CD4-positive, alpha-beta T cell (primary cell): ENCODE results near the gene USP32. TPM values are rescaled to one million over a fixed set of nuclear protein-coding genes. Genes with fewer than 3 reads are reported as not detected.

Source experiments
- ATAC-seq: fragments of 200-7000 bp; cut with Tn5 transposase; one replicate; pipeline ENCODE4 v1.10.0; 2022; ENCODE audit warnings: mild to moderate bottlenecking; ENCODE audit not compliant: poor library complexity
- CTCF ChIA-PET: fragments of 350-600 bp; sonication (Branson Sonifier 250); formaldehyde crosslinking; loops from one replicate; lab custom pipeline; 2021; ENCODE audit warnings: antibody characterized with exemption, inconsistent platforms; lab: Charles Lee
- POLR2A ChIA-PET: fragments of 350-600 bp; sonication (Branson Sonifier 250); formaldehyde crosslinking; loops from one replicate; lab custom pipeline; 2021; ENCODE audit warnings: antibody characterized with exemption, inconsistent platforms; lab: Charles Lee
- DNase-seq, 14 experiments: peaks; one replicate each; pipeline ENCODE4 v3.0.0-alpha.2; 2013 to 2020; ENCODE audit warnings: mixed read lengths in 2 of 14
- H3K27ac ChIP-seq, 2 donors: one replicate each; pipeline versions ENCODE4 v1.5.1 to v1.7.0; 2013; ENCODE audit warnings: low read length in 2 of 2, low read depth in 1 of 2, mild to moderate bottlenecking in 1 of 2
- H3K27me3 ChIP-seq, 2 experiments: 1 replicate in 1 of 2; 2 replicates in 1 of 2; pipeline versions ENCODE4 v1.6.1 to v1.7.0; 2013; ENCODE audit warnings: low read length in 2 of 2, control low read depth in 1 of 2, mild to moderate bottlenecking in 1 of 2, moderate library complexity in 1 of 2; ENCODE audit not compliant: insufficient read depth in 2 of 2, control insufficient read depth in 1 of 2
- H3K36me3 ChIP-seq: one replicate; pipeline ENCODE4 v1.6.1; 2013; ENCODE audit warnings: low read length, control low read depth; ENCODE audit not compliant: insufficient read depth
- H3K4me1 ChIP-seq: one replicate; pipeline ENCODE4 v1.6.1; 2013; ENCODE audit warnings: low read length, control low read depth; ENCODE audit not compliant: insufficient read depth
- H3K4me3 ChIP-seq: one replicate; pipeline ENCODE4 v1.5.1; 2013; ENCODE audit warnings: mild to moderate bottlenecking, low read length, moderate library complexity
- H3K9me3 ChIP-seq, 2 experiments: 1 replicate in 1 of 2; 2 replicates in 1 of 2; pipeline versions ENCODE4 v1.6.1 to v1.7.0; 2013; ENCODE audit warnings: low read length in 2 of 2, mild to moderate bottlenecking in 2 of 2, control low read depth in 1 of 2, moderate library complexity in 1 of 2; ENCODE audit not compliant: control insufficient read depth in 1 of 2, insufficient read depth in 1 of 2
- H3K27ac Mint-ChIP-seq: one replicate; pipeline ENCODE4 v1.8.0; 2020; ENCODE audit warnings: mixed read lengths
- H3K27me3 Mint-ChIP-seq: one replicate; pipeline ENCODE4 v1.8.0; 2021; ENCODE audit warnings: mixed read lengths
- H3K36me3 Mint-ChIP-seq: one replicate; pipeline ENCODE4 v1.8.0; 2021; ENCODE audit warnings: low read depth, mixed read lengths
- H3K4me1 Mint-ChIP-seq: one replicate; pipeline ENCODE4 v1.8.0; 2021; ENCODE audit warnings: low read depth, mixed read lengths
- H3K4me3 Mint-ChIP-seq: one replicate; pipeline ENCODE4 v1.8.0; 2020; ENCODE audit warnings: mild to moderate bottlenecking, mixed read lengths
- H3K9me3 Mint-ChIP-seq: one replicate; pipeline ENCODE4 v1.8.0; 2020; ENCODE audit warnings: mixed read lengths
- intact Hi-C, 2 experiments: fragments of 100-400 bp; cut with DNase I in 1 of 2; cut with micrococcal nuclease in 1 of 2; formaldehyde crosslinking; loops; one replicate each; pipeline versions ENCODE4 v1.15.1 to v1.9.0; 2023 to 2025; cut with DNase I, micrococcal nuclease
- total RNA-seq, 174 experiments: library from RNA in 2 of 174; stranded (reverse) in 2 of 174; gene quantifications; one replicate each; pipeline ENCODE4 v1.2.3 and lab custom pipeline; 2021 to 2026
- TF ChIP-seq, protein P1 (sequence below): fragments of 200-600 bp; IDR thresholded peaks from one replicate; pipeline ENCODE4 v1.8.0; 2022; ENCODE audit warnings: antibody characterized with exemption, mild to moderate bottlenecking

The USP32 gene
- total RNA-seq, 2 experiments from 2014 or later: 23.9 to 24.7 TPM

DNA sequence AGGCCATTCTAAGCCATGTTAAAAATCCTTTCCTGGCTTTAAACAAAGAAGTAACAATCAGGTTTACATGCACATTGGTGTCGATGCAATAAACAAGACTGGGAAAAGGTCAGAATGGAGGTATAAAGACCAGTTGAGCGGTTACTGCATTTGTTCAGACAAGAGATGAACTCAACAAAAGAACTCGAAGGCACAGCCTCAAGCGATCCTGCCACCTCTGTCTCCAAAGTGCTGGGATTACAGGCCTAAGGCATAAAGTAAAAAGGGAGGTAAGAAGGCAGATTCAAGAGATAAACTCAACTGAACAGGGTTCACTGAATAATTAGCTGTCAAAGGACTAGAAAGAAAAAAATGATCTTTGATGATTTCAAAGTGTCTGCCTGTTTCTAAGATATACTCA, 39.4 kb downstream of the USP32 start:
- no peak for ATAC-seq
- Mint-ChIP-seq H3K4me3 (no peak overlapping the region), H3K4me1 (peaks cover 44% of the 10 kb centered on the region), H3K27me3 (no peaks in the 10 kb centered on the region), H3K36me3 (peaks cover 10% of the 10 kb centered on the region), H3K27ac (no peak overlapping the region), H3K9me3 (no peaks in the 10 kb centered on the region)
- H3K27me3 ChIP-seq: no peaks in the 10 kb centered on the region
- no peaks in the 10 kb centered on the region for H3K9me3 ChIP-seq
- H3K4me3 ChIP-seq: no peak overlapping the region
- no peak overlapping the region for H3K27ac ChIP-seq
- ChIA-PET POLR2A (no interaction called here), CTCF (no interaction called here)
- H3K36me3 ChIP-seq: no peaks in the 10 kb centered on the region
- H3K4me1 ChIP-seq: peaks cover 5% of the 10 kb centered on the region
- intact Hi-C loops: no loop called here
- TF ChIP-seq, protein P1, sequence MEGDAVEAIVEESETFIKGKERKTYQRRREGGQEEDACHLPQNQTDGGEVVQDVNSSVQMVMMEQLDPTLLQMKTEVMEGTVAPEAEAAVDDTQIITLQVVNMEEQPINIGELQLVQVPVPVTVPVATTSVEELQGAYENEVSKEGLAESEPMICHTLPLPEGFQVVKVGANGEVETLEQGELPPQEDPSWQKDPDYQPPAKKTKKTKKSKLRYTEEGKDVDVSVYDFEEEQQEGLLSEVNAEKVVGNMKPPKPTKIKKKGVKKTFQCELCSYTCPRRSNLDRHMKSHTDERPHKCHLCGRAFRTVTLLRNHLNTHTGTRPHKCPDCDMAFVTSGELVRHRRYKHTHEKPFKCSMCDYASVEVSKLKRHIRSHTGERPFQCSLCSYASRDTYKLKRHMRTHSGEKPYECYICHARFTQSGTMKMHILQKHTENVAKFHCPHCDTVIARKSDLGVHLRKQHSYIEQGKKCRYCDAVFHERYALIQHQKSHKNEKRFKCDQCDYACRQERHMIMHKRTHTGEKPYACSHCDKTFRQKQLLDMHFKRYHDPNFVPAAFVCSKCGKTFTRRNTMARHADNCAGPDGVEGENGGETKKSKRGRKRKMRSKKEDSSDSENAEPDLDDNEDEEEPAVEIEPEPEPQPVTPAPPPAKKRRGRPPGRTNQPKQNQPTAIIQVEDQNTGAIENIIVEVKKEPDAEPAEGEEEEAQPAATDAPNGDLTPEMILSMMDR: no peak
- DNase-seq: no peak

- no peaks in the 10 kb centered on the region for H3K9me3 Mint-ChIP-seq
- H3K4me1 ChIP-seq: peaks cover 5% of the 10 kb centered on the region
- ATAC-seq (no peak), DNase-seq (no peak)
- H3K4me3 Mint-ChIP-seq: no peak overlapping the region
- no peak overlapping the region for H3K27ac Mint-ChIP-seq
- H3K9me3 ChIP-seq: no peaks in the 10 kb centered on the region
- peaks cover 44% of the 10 kb centered on the region for H3K4me1 Mint-ChIP-seq
- no peaks in the 10 kb centered on the region for H3K36me3 ChIP-seq
- peaks cover 10% of the 10 kb centered on the region for H3K36me3 Mint-ChIP-seq
- intact Hi-C loops: no loop called here
- ChIA-PET POLR2A (no interaction called here), CTCF (no interaction called here)
- TF ChIP-seq, protein P1: no peak
- H3K4me3 ChIP-seq: no peak overlapping the region
- H3K27me3 Mint-ChIP-seq: no peaks in the 10 kb centered on the region
- H3K27me3 ChIP-seq: no peaks in the 10 kb centered on the region
- no peak overlapping the region for H3K27ac ChIP-seq
These were observed 39.9 kb downstream of the USP32 start for GRCh38 chr17:60352071-60352470.

DNA sequence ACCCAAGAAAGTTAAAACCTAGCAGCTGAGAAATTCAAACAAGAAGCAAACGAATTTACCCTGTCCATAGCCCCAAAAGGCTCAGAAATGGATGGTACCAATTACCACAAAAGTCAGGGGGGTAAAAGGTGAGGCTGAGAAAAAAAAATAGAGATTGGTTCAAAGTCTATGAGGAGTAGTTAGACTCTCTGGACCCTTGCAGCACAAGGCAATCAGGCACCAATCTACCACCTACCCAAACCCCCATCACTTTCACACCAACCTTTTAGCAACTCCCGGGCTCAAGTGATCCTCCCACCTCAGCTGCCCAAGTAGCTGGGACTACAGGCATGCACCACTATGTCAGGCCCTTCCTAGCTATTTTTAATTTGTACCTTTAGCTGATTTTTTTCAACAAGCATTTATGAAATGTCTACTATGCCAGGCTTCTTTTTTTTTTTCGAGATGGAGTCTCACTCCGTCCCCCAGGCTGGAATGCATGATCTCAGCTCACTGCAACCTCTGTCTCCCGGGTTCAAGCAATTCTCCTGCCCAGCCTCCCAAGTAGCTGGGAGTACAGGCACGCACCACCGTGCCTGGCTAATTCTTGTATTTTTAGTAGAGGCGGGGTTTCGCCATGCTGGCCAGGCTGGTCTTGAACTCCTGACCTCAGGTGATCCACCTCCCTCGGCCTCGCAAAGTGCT, 40.8 kb downstream of the USP32 start:
- no peak overlapping the region for H3K4me3 ChIP-seq
- H3K9me3 ChIP-seq: no peaks in the 10 kb centered on the region
- intact Hi-C loops: no loop called here
- Mint-ChIP-seq H3K27me3 (no peaks in the 10 kb centered on the region), H3K9me3 (no peaks in the 10 kb centered on the region), H3K4me3 (no peak overlapping the region), H3K36me3 (peaks cover 5% of the 10 kb centered on the region), H3K27ac (no peak overlapping the region), H3K4me1 (peaks cover 41% of the 10 kb centered on the region)
- H3K4me1 ChIP-seq: peaks cover 5% of the 10 kb centered on the region
- TF ChIP-seq, protein P1: no peak
- no peak overlapping the region for H3K27ac ChIP-seq
- DNase-seq (no peak), ATAC-seq (no peak)
- H3K36me3 ChIP-seq: no peaks in the 10 kb centered on the region
- H3K27me3 ChIP-seq: no peaks in the 10 kb centered on the region
- ChIA-PET CTCF (no interaction called here), POLR2A (no interaction called here)
